OCI-LY1 (cell line): ENCODE results near the gene LTBP1.

ENCODE experiments used
- EZH2 ChIP-seq: fragments of 200-600 bp; sonication (generic), shearing (Covaris generic); IDR thresholded peaks from 2 replicates; pipeline ENCODE4 v1.8.0; 2017; ENCODE audit warnings: borderline replicate concordance, mixed run types, mild to moderate bottlenecking, antibody characterized with exemption, low read length, moderate library complexity, mixed read lengths
- TF ChIP-seq, protein P1 (sequence below): fragments of 200-600 bp; sonication (generic), shearing (Covaris generic); IDR thresholded peaks from 2 replicates; pipeline ENCODE4 v1.5.1; 2017; ENCODE audit warnings: mild to moderate bottlenecking, antibody characterized with exemption, low read length, moderate library complexity, mixed read lengths

DNA sequence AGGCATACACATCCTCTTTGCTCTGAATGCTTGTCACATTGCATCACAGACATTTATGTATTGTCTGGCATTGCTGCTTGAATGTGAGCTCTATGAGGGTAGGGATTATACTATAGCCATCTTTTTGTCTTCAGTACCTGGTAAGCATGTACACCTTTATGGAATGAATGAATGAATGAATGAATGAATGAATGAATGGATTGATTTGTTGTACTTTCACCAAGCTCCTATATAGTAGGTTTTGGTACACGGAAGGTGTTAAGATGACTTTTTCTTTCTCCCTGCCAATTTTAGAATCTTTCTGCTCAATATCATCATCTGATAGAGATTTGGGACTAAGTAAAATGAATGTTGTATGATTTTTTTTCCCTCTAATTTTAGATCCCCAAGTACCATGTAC, 13.5 kb downstream of the LTBP1 start:
- TF ChIP-seq, protein P1, sequence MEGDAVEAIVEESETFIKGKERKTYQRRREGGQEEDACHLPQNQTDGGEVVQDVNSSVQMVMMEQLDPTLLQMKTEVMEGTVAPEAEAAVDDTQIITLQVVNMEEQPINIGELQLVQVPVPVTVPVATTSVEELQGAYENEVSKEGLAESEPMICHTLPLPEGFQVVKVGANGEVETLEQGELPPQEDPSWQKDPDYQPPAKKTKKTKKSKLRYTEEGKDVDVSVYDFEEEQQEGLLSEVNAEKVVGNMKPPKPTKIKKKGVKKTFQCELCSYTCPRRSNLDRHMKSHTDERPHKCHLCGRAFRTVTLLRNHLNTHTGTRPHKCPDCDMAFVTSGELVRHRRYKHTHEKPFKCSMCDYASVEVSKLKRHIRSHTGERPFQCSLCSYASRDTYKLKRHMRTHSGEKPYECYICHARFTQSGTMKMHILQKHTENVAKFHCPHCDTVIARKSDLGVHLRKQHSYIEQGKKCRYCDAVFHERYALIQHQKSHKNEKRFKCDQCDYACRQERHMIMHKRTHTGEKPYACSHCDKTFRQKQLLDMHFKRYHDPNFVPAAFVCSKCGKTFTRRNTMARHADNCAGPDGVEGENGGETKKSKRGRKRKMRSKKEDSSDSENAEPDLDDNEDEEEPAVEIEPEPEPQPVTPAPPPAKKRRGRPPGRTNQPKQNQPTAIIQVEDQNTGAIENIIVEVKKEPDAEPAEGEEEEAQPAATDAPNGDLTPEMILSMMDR = no peak
- no peak for TF ChIP-seq EZH2
